B cell (primary cell): ENCODE results near the gene PYCARD. TPM values are rescaled to one million over a fixed set of nuclear protein-coding genes. Genes with fewer than 3 reads are reported as not detected.

Experiments
- ATAC-seq: fragments of 200-7000 bp; cut with Tn5 transposase; one replicate; pipeline ENCODE4 v1.10.0; 2021; ENCODE audit warnings: low read depth, mild to moderate bottlenecking, moderate number of reproducible peaks, moderate library complexity
- CTCF ChIA-PET: fragments of 350-600 bp; sonication (Branson Sonifier 250); formaldehyde crosslinking; loops from one replicate; lab custom pipeline; 2021; ENCODE audit warnings: antibody characterized with exemption, inconsistent platforms; lab: Charles Lee
- POLR2A ChIA-PET: fragments of 350-600 bp; sonication (Branson Sonifier 250); formaldehyde crosslinking; loops from one replicate; lab custom pipeline; 2021; ENCODE audit warnings: antibody characterized with exemption; lab: Charles Lee
- DNase-seq: peaks from one replicate; pipeline ENCODE4 v3.0.0; 2013
- H2AFZ ChIP-seq: 2 replicates; pipeline ENCODE4 v1.6.1; 2012; ENCODE audit warnings: mild to moderate bottlenecking, low read depth, low read length; ENCODE audit not compliant: insufficient read depth, poor library complexity, severe bottlenecking
- H3K27ac ChIP-seq, 2 donors: 1 replicate in 1 of 2; 2 replicates in 1 of 2; pipeline ENCODE4 v1.5.1; 2012 to 2013; ENCODE audit warnings: low read length in 2 of 2, mild to moderate bottlenecking in 2 of 2, moderate library complexity in 1 of 2
- H3K27me3 ChIP-seq, 4 experiments: fragments of 200-600 bp in 1 of 4; sonication (generic) in 1 of 4; replicated peaks in 1 of 4; 1 replicate in 2 of 4; 2 replicates in 2 of 4; pipeline versions ENCODE4 v1.6.1 to v1.7.0; 2013 to 2016; ENCODE audit warnings: low read length in 3 of 4, mild to moderate bottlenecking in 2 of 4, mixed read lengths in 1 of 4, moderate library complexity in 1 of 4; ENCODE audit not compliant: insufficient read depth in 4 of 4, control insufficient read depth in 3 of 4; ENCODE audit errors: control extremely low read depth in 1 of 4
- H3K36me3 ChIP-seq, 2 experiments: replicated peaks in 1 of 2; 1 replicate in 1 of 2; 2 replicates in 1 of 2; pipeline versions ENCODE4 v1.6.1 to v1.7.1; 2013; ENCODE audit warnings: low read length in 1 of 2; ENCODE audit not compliant: insufficient read depth in 2 of 2, control insufficient read depth in 1 of 2; ENCODE audit errors: control extremely low read depth in 1 of 2, extremely low read depth in 1 of 2
- H3K4me1 ChIP-seq, 2 donors: fragments of 200-600 bp in 1 of 2; sonication (generic) in 1 of 2; 1 replicate in 1 of 2; 2 replicates in 1 of 2; pipeline versions ENCODE4 v1.5.1 to v1.6.1; 2013 to 2017; ENCODE audit warnings: low read length in 2 of 2; ENCODE audit not compliant: control insufficient read depth in 2 of 2, insufficient read depth in 2 of 2
- H3K4me2 ChIP-seq: replicated peaks from 2 replicates; pipeline ENCODE3; 2012; ENCODE audit warnings: mild to moderate bottlenecking, low read depth, low read length; ENCODE audit not compliant: poor library complexity, severe bottlenecking
- H3K4me3 ChIP-seq, 5 experiments: fragments of 200-600 bp in 1 of 5; sonication (generic) in 1 of 5; 1 replicate in 3 of 5; 2 replicates in 2 of 5; pipeline versions ENCODE4 v1.5.1 to v1.7.0; 2011 to 2016; ENCODE audit warnings: low read length in 4 of 5, mild to moderate bottlenecking in 4 of 5, low read depth in 2 of 5, control low read depth in 1 of 5, moderate library complexity in 1 of 5; ENCODE audit not compliant: insufficient read depth in 1 of 5; ENCODE audit errors: control extremely low read depth in 1 of 5, extremely low read depth in 1 of 5
- H3K79me2 ChIP-seq: fragments of 200-600 bp; sonication (generic); one replicate; pipeline ENCODE4 v1.6.0; 2016; ENCODE audit warnings: low read length; ENCODE audit not compliant: control insufficient read depth, insufficient read depth
- H3K9ac ChIP-seq: fragments of 200-600 bp; sonication (generic); 2 replicates; pipeline ENCODE4 v1.6.1; 2017; ENCODE audit warnings: mild to moderate bottlenecking, low read length, moderate library complexity
- H3K9me3 ChIP-seq, 3 donors: one replicate each; pipeline versions ENCODE4 v1.6.1 to v1.7.1; 2013; ENCODE audit warnings: low read length in 2 of 3; ENCODE audit not compliant: control insufficient read depth in 2 of 3, insufficient read depth in 1 of 3; ENCODE audit errors: control extremely low read depth in 1 of 3
- H4K20me1 ChIP-seq: 2 replicates; pipeline ENCODE4 v1.6.0; 2012; ENCODE audit warnings: mild to moderate bottlenecking, low read length; ENCODE audit not compliant: insufficient read depth, control insufficient read depth, poor library complexity, severe bottlenecking
- H3K27ac Mint-ChIP-seq: one replicate; pipeline ENCODE4 v1.8.0; 2021; ENCODE audit warnings: mixed read lengths
- H3K27me3 Mint-ChIP-seq: one replicate; pipeline ENCODE4 v1.8.0; 2021; ENCODE audit warnings: mixed read lengths
- H3K4me1 Mint-ChIP-seq: one replicate; pipeline ENCODE4 v1.8.0; 2021; ENCODE audit warnings: mixed read lengths
- H3K4me3 Mint-ChIP-seq: one replicate; pipeline ENCODE4 v1.8.0; 2021; ENCODE audit warnings: mixed read lengths
- H3K9me3 Mint-ChIP-seq: one replicate; pipeline ENCODE4 v1.8.0; 2022; ENCODE audit warnings: mixed read lengths; ENCODE audit not compliant: insufficient read depth
- CTCF ChIP-seq: fragments of 200-600 bp; IDR thresholded peaks from one replicate; pipeline ENCODE4 v1.8.0; 2022; ENCODE audit warnings: antibody characterized with exemption, mild to moderate bottlenecking
- EZH2 ChIP-seq: IDR thresholded peaks from 2 replicates; pipeline ENCODE4 v1.6.1; 2012; ENCODE audit warnings: borderline replicate concordance, low read depth, mild to moderate bottlenecking, moderate library complexity, low read length; ENCODE audit not compliant: insufficient read depth, poor library complexity, severe bottlenecking
- WGBS: methylation state at CpG from one replicate; pipeline ENCODE4 v1.1.5; 2013; ENCODE audit warnings: missing lambda C conversion rate; ENCODE audit not compliant: insufficient coverage; 5-methylcytosine and 5-hydroxymethylcytosine counted together
- intact Hi-C: fragments of 100-400 bp; cut with micrococcal nuclease; formaldehyde crosslinking; loops from one replicate; pipeline ENCODE4 v1.10.0; 2022
- polyA plus RNA-seq: library from polyadenylated mRNA; depleted of rRNA; stranded (reverse); fragments of >200 nt; gene quantifications from 2 replicates; pipeline ENCODE4 v1.2.3, GENCODE V29; 2012
- total RNA-seq, 2 donors: library from RNA; stranded (reverse); fragments of 120-200 nt in 1 of 2; gene quantifications; 1 replicate in 1 of 2; 2 replicates in 1 of 2; pipeline versions ENCODE4 v1.2.3 to v1.2.4, GENCODE V29; 2013 to 2022

Gene PYCARD
- total and polyA plus RNA-seq, 2 donors (not counting 1 experiment from before 2014, with no cell fraction given), result 35.7 to 72.0 TPM

- peak within 1 kb of the TSS; percentile 100 for H3K27ac Mint-ChIP-seq
- no peak for TF ChIP-seq CTCF
- no peak for TF ChIP-seq EZH2
- POLR2A ChIA-PET, result interaction anchor here (0.6 to 3.3 kb wide), 25 partner anchors 14 to 694 kb away, joined by 3 to 44 read pairs (median 5); partner anchors contain the start of genes ARMC5, ITGAM, KAT8 and PYCARD
These were observed 22.7 kb downstream of the PYCARD start, which contains the start of gene FUS for GRCh38 chr16:31179747-31180459. Gene FUS, plus strand, starts transcription at chr16:31180139. Its CDS starts 76 bp downstream, at chr16:31180215.

More at GRCh38 chr16:31179747-31180459, 22.7 kb downstream of the PYCARD start, which contains the start of gene FUS:
- H3K27me3 ChIP-seq, result no peaks in the 10 kb centered on the region
- intact Hi-C loops, result loop anchor here (1.0 to 10.0 kb wide), 5 partner anchors 21 to 695 kb away; partner anchors contain the start of genes BCKDK, STX4 and ZNF267
- peak within 1 kb of the TSS; percentile 58 to 98 (median 91) for H3K4me3 ChIP-seq
- peak within 1 kb of the TSS; percentile 90 to 93 for H3K27ac ChIP-seq
- ATAC-seq, result peak; percentile 71
- peaks cover 41 to 56% of the 10 kb centered on the region in 2 donors for H3K4me1 ChIP-seq
- Mint-ChIP-seq H3K9me3 (no peaks in the 10 kb centered on the region), H3K4me1 (peaks cover 58% of the 10 kb centered on the region), H3K27me3 (no peaks in the 10 kb centered on the region), H3K4me3 (peak within 1 kb of the TSS; percentile 99)
- H3K4me2 ChIP-seq, result peak within 1 kb of the TSS; percentile 87
- H3K36me3 ChIP-seq, result peaks cover 7 to 27% of the 10 kb centered on the region in 2 experiments
- peak within 1 kb of the TSS; percentile 96 for H3K9ac ChIP-seq
- H4K20me1 ChIP-seq, result peaks cover 44% of the 10 kb centered on the region
- WGBS, result under 1% methylated on average over 64 of the region's 69 CpGs
- peak; percentile 98 for DNase-seq
- CTCF ChIA-PET, result interaction anchor here (0.6 to 2.3 kb wide), 8 partner anchors 19 to 328 kb away, joined by 3 to 17 read pairs (median 4); partner anchors contain the start of genes KAT8, PYCARD and RUSF1
- no peaks in the 10 kb centered on the region for H3K9me3 ChIP-seq
- peak within 1 kb of the TSS; percentile 96 for H2AFZ ChIP-seq
- H3K79me2 ChIP-seq, result peaks cover 63% of the 10 kb centered on the region
